HepG2 (cell line): ENCODE data around the gene OFD1. TPM values are rescaled to one million over a fixed set of nuclear protein-coding genes. Genes with fewer than 3 reads are reported as not detected.

Source experiments
- ATAC-seq: fragments of 200-7000 bp; cut with Tn5 transposase; 3 replicates; pipeline ENCODE4 v1.9.1; 2020; ENCODE audit warnings: mild to moderate bottlenecking, moderate library complexity
- BruUV-seq: library from RNA; stranded (reverse); fragments of 400-500 nt; replicated peaks from 2 replicates; lab custom pipeline; 2021; lab: Mats Ljungman, UMichigan
- CTCF ChIA-PET: fragments of 300-600 bp; formaldehyde crosslinking; extraction: SDS; loops from one replicate; lab custom pipeline; 2021; ENCODE audit warnings: low total read pairs, inconsistent platforms, low intra/inter-chr PET ratio; lab: Yijun Ruan, JAX
- POLR2A ChIA-PET: fragments of 350-600 bp; sonication (Branson Sonifier 250); formaldehyde crosslinking; loops from one replicate; lab custom pipeline; 2020; ENCODE audit warnings: antibody characterized with exemption, inconsistent platforms; lab: Yijun Ruan, JAX
- DNase-seq: peaks from one replicate; pipeline ENCODE4 v3.0.0-alpha.2; 2015; ENCODE audit warnings: low spot score
- FAIRE-seq: peaks from 3 replicates; lab custom pipeline; 2011; peaks lifted over from hg19 to GRCh38; lab: Jason Lieb, UNC
- H2AFZ ChIP-seq: one replicate; pipeline ENCODE4 v1.6.1; 2011; ENCODE audit warnings: low read length, inconsistent platforms
- H3K27ac ChIP-seq: fragments of 300-600 bp; 3 replicates; pipeline ENCODE4 v1.8.0; 2011; ENCODE audit warnings: mixed run types, mild to moderate bottlenecking, mixed read lengths, low read length, inconsistent platforms; ENCODE audit not compliant: insufficient read depth; ENCODE audit errors: extremely low read length
- H3K27me3 ChIP-seq, 2 experiments: fragments of 200-600 bp in 1 of 2; 2 replicates in 1 of 2; 3 replicates in 1 of 2; pipeline versions ENCODE4 v1.6.0 to v1.8.0; 2011; ENCODE audit warnings: low read length in 2 of 2, mild to moderate bottlenecking in 2 of 2, moderate library complexity in 2 of 2, inconsistent platforms in 1 of 2; ENCODE audit not compliant: insufficient read depth in 2 of 2, control insufficient read depth in 1 of 2
- H3K36me3 ChIP-seq, 2 experiments: fragments of 200-600 bp in 1 of 2; replicated peaks in 1 of 2; 2 replicates in 1 of 2; 3 replicates in 1 of 2; pipeline versions ENCODE4 v1.5.1 to v1.8.0; 2011; ENCODE audit warnings: low read length in 2 of 2, inconsistent platforms in 1 of 2; ENCODE audit not compliant: insufficient read depth in 2 of 2, control insufficient read depth in 1 of 2
- H3K4me1 ChIP-seq: 2 replicates; pipeline ENCODE4 v1.5.1; 2012; ENCODE audit warnings: low read length, inconsistent platforms; ENCODE audit not compliant: insufficient read depth
- H3K4me2 ChIP-seq: 2 replicates; pipeline ENCODE4 v1.6.0; 2011; ENCODE audit warnings: low read depth, low read length, inconsistent platforms
- H3K4me3 ChIP-seq, 3 experiments: fragments of 200-600 bp in 1 of 3; sonication (generic), shearing (Covaris generic) in 1 of 3; replicated peaks in 1 of 3; 2 replicates each; pipeline ENCODE4 v1.5.1; 2011 to 2016; ENCODE audit warnings: low read length in 3 of 3, inconsistent platforms in 2 of 3, low read depth in 2 of 3, mild to moderate bottlenecking in 2 of 3, control low read depth in 1 of 3, mixed read lengths in 1 of 3; ENCODE audit not compliant: insufficient read depth in 1 of 3
- H3K79me2 ChIP-seq: one replicate; pipeline ENCODE4 v1.6.1; 2011; ENCODE audit warnings: low read length, inconsistent platforms; ENCODE audit not compliant: insufficient read depth
- H3K9ac ChIP-seq: 2 replicates; pipeline ENCODE4 v1.6.0; 2011; ENCODE audit warnings: mild to moderate bottlenecking, low read depth, low read length, inconsistent platforms; ENCODE audit not compliant: insufficient read depth
- H3K9me3 ChIP-seq: 2 replicates; pipeline ENCODE4 v1.5.1; 2012; ENCODE audit warnings: mild to moderate bottlenecking, low read length
- H4K20me1 ChIP-seq: 2 replicates; pipeline ENCODE4 v1.6.0; 2011; ENCODE audit warnings: inconsistent platforms, mild to moderate bottlenecking, low read length, moderate library complexity; ENCODE audit not compliant: insufficient read depth
- ARNT2 ChIP-seq: sonication (generic); formaldehyde crosslinking; IDR thresholded peaks from 2 replicates; pipeline ENCODE4 v1.8.0; 2022; ENCODE audit warnings: mild to moderate bottlenecking, low read depth, missing genetic modification reagents, moderate library complexity
- DNMT1 ChIP-seq: sonication (generic); formaldehyde crosslinking; IDR thresholded peaks from 2 replicates; pipeline ENCODE4 v1.5.1; 2020; ENCODE audit warnings: mild to moderate bottlenecking, missing genetic modification reagents
- HNRNPH1 ChIP-seq: fragments of 200-400 bp; formaldehyde crosslinking; optimal IDR thresholded peaks from 2 replicates; pipeline ENCODE3; 2017; ENCODE audit warnings: mild to moderate bottlenecking, low read depth, low read length
- KDM2A ChIP-seq: sonication (generic); formaldehyde crosslinking; IDR thresholded peaks from 2 replicates; pipeline ENCODE4 v1.4.0; 2020; ENCODE audit warnings: low read depth, missing genetic modification reagents, borderline replicate concordance
- NR0B2 ChIP-seq: sonication (generic); formaldehyde crosslinking; IDR thresholded peaks from 2 replicates; pipeline ENCODE4 v1.4.0; 2020; ENCODE audit warnings: mild to moderate bottlenecking, missing genetic modification reagents
- PAXIP1 ChIP-seq: sonication (generic); formaldehyde crosslinking; conservative IDR thresholded peaks from 2 replicates; pipeline ENCODE4 v1.4.0; 2020; ENCODE audit warnings: mild to moderate bottlenecking, missing genetic modification reagents, moderate library complexity
- RELA ChIP-seq: sonication (generic); formaldehyde crosslinking; IDR thresholded peaks from 2 replicates; pipeline ENCODE4 v1.4.0; 2020; ENCODE audit warnings: missing genetic modification reagents
- SSRP1 ChIP-seq: IDR thresholded peaks from 2 replicates; pipeline ENCODE4 v1.6.1; 2016; ENCODE audit warnings: control low read depth
- ZNF24 ChIP-seq: fragments of 450-650 bp; IDR thresholded peaks from 2 replicates; pipeline ENCODE4 v1.6.1; 2017; ENCODE audit warnings: antibody characterized with exemption, mild to moderate bottlenecking
- ZNF264 ChIP-seq: sonication (generic); formaldehyde crosslinking; IDR thresholded peaks from 2 replicates; pipeline ENCODE4 v1.4.0; 2020; ENCODE audit warnings: missing genetic modification reagents
- ZNF569 ChIP-seq: sonication (generic); formaldehyde crosslinking; IDR thresholded peaks from 2 replicates; pipeline ENCODE4 v1.5.0; 2020; ENCODE audit warnings: mild to moderate bottlenecking, missing genetic modification reagents, moderate library complexity, borderline replicate concordance
- ZNF724P ChIP-seq: sonication (generic); formaldehyde crosslinking; IDR thresholded peaks from 2 replicates; pipeline ENCODE4 v1.8.0; 2022; ENCODE audit warnings: missing genetic modification reagents, borderline replicate concordance
- ZNF776 ChIP-seq: sonication (generic); formaldehyde crosslinking; IDR thresholded peaks from 2 replicates; pipeline ENCODE4 v1.4.0; 2020; ENCODE audit warnings: mild to moderate bottlenecking, missing genetic modification reagents
- ZNF841 ChIP-seq: sonication (generic); formaldehyde crosslinking; IDR thresholded peaks from 2 replicates; pipeline ENCODE4 v1.8.1; 2023; ENCODE audit warnings: missing genetic modification reagents, borderline replicate concordance
- ZZZ3 ChIP-seq: sonication (generic); formaldehyde crosslinking; IDR thresholded peaks from 2 replicates; pipeline ENCODE4 v1.4.0; 2020; ENCODE audit warnings: missing genetic modification reagents, mild to moderate bottlenecking, borderline replicate concordance
- WGBS: methylation state at CpG from one replicate; pipeline ENCODE4 v1.1.6; 2017; ENCODE audit warnings: low lambda C conversion rate; 5-methylcytosine and 5-hydroxymethylcytosine counted together
- in situ Hi-C: cut with HindIII; loops from 2 replicates; pipeline ENCODE4 v1.10.0; 2017; ENCODE audit warnings: low pct_unique_long_range_greater_than_20kb; ENCODE audit not compliant: extremely low pct_ligation_motif_present
- intact Hi-C: fragments of 100-400 bp; cut with micrococcal nuclease; formaldehyde crosslinking; loops from one replicate; pipeline ENCODE4 v1.10.0; 2022; ENCODE audit not compliant: unreplicated experiment
- polyA plus RNA-seq, 8 experiments: library from polyadenylated mRNA; depleted of rRNA in 3 of 8; stranded (reverse) in 7 of 8; unstranded in 1 of 8; fragments of >200 nt; fragmentation: Illumina TruSeq in 4 of 8; extraction: Trizol in 4 of 8; gene quantifications; 2 replicates each; pipeline versions ENCODE4 v1.2.1 to v1.2.3, GENCODE V29; 2011 to 2016; ENCODE audit warnings: low read depth in 4 of 8, missing spikeins in 1 of 8, mixed read lengths in 1 of 8; ENCODE audit not compliant: insufficient read depth in 1 of 8
- total RNA-seq, 5 experiments: library from RNA; depleted of rRNA; stranded (reverse); fragments of >200 nt; fragmentation: Illumina TruSeq; extraction: Trizol; gene quantifications; 2 replicates each; pipeline ENCODE4 v1.2.3, GENCODE V29; 2016; ENCODE audit warnings: low read depth in 1 of 5
- TF ChIP-seq, protein P1 (sequence below): IDR thresholded peaks from 2 replicates; pipeline ENCODE4 v1.6.1; 2012; ENCODE audit warnings: inconsistent platforms
- TF ChIP-seq, protein P2 (sequence below): sonication (generic); formaldehyde crosslinking; IDR thresholded peaks from 2 replicates; pipeline ENCODE4 v1.4.0; 2020; ENCODE audit warnings: missing genetic modification reagents, mild to moderate bottlenecking, borderline replicate concordance

Gene OFD1
- total and polyA plus RNA-seq, 2 of the 13 experiments (the other 11 are each of a cell fraction or from before 2014, with no cell fraction given), result 14.9 to 16.4 TPM

- 93% methylated on average over 7 of the region's 7 CpGs for WGBS
- H2AFZ ChIP-seq, result no peak overlapping the region
- no peak overlapping the region for H3K27ac ChIP-seq
- H3K4me1 ChIP-seq, result 0 out of 2 replicates have a peak, but pooled peaks cover 3% of the 10 kb centered on the region
- no TSS peak for BruUV-seq
- CTCF ChIA-PET, result no interaction called here
- no peaks in the 10 kb centered on the region for H3K9me3 ChIP-seq
- intact Hi-C loops, result no loop called here
- H4K20me1 ChIP-seq, result 0 out of 2 replicates have a peak, but pooled peaks cover 3% of the 10 kb centered on the region
- no peak overlapping the region for H3K4me3 ChIP-seq
- in situ Hi-C loops, result no loop called here
- POLR2A ChIA-PET, result no interaction called here
- no peaks in the 10 kb centered on the region for H3K36me3 ChIP-seq
- ATAC-seq (no peak), DNase-seq (no peak), FAIRE-seq (no peak)
- H3K27me3 ChIP-seq, result no peaks in the 10 kb centered on the region
- H3K9ac ChIP-seq, result no peak overlapping the region
- H3K4me2 ChIP-seq, result no peak overlapping the region
- TF ChIP-seq, protein P1, sequence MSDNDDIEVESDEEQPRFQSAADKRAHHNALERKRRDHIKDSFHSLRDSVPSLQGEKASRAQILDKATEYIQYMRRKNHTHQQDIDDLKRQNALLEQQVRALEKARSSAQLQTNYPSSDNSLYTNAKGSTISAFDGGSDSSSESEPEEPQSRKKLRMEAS, result no peak
- no peak for TF ChIP-seq ZNF569 (CRISPR knock-in tag)
- TF ChIP-seq ZNF841 (CRISPR knock-in tag), result no peak
- TF ChIP-seq HNRNPH1, result no peak
- no peak for TF ChIP-seq ZNF24
- TF ChIP-seq ZNF724P, result no peak
- TF ChIP-seq RELA (CRISPR knock-in tag), result no peak
- no peak for TF ChIP-seq DNMT1 (CRISPR knock-in tag)
- TF ChIP-seq, protein P2, sequence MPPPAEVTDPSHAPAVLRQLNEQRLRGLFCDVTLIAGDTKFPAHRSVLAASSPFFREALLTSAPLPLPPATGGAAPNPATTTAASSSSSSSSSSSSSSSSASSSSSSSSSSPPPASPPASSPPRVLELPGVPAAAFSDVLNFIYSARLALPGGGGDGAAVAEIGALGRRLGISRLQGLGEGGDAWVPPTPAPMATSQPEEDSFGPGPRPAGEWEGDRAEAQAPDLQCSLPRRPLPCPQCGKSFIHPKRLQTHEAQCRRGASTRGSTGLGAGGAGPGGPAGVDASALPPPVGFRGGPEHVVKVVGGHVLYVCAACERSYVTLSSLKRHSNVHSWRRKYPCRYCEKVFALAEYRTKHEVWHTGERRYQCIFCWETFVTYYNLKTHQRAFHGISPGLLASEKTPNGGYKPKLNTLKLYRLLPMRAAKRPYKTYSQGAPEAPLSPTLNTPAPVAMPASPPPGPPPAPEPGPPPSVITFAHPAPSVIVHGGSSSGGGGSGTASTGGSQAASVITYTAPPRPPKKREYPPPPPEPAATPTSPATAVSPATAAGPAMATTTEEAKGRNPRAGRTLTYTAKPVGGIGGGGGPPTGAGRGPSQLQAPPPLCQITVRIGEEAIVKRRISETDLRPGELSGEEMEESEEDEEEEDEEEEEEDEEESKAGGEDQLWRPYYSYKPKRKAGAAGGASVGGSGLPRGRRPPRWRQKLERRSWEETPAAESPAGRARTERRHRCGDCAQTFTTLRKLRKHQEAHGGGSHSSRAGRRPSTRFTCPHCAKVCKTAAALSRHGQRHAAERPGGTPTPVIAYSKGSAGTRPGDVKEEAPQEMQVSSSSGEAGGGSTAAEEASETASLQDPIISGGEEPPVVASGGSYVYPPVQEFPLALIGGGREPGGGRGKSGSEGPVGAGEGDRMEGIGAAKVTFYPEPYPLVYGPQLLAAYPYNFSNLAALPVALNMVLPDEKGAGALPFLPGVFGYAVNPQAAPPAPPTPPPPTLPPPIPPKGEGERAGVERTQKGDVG (CRISPR knock-in tag), result no peak
- TF ChIP-seq PAXIP1 (CRISPR knock-in tag), result no peak
- TF ChIP-seq ZZZ3 (CRISPR knock-in tag), result no peak
- TF ChIP-seq ZNF264 (CRISPR knock-in tag), result no peak
- TF ChIP-seq SSRP1 (CRISPR knock-in tag), result no peak
- no peak for TF ChIP-seq NR0B2 (CRISPR knock-in tag)
- TF ChIP-seq KDM2A (CRISPR knock-in tag), result no peak
- no peak for TF ChIP-seq ARNT2
- no peak for TF ChIP-seq ZNF776 (CRISPR knock-in tag)
- peaks cover 58% of the 10 kb centered on the region for H3K79me2 ChIP-seq
Observed at GRCh38 chrX:13699183-13699826, 35.2 kb upstream of the OFD1 start.
